Chondrocyte (in vitro differentiated cells): Measurements from ENCODE around the gene AUTS2. TPM values are rescaled to one million over a fixed set of nuclear protein-coding genes. Genes with fewer than 3 reads are reported as not detected.

Source experiments
- DNase-seq: peaks from one replicate; pipeline ENCODE4 v3.0.0; 2021; ENCODE audit warnings: mixed read lengths, low spot score
- H3K27ac Mint-ChIP-seq: one replicate; pipeline ENCODE4 v1.8.0; 2021; ENCODE audit warnings: mild to moderate bottlenecking, moderate library complexity, mixed read lengths; ENCODE audit not compliant: unreplicated experiment
- H3K27me3 Mint-ChIP-seq: 2 replicates; pipeline ENCODE4 v1.8.0; 2021; ENCODE audit warnings: low read depth, mixed read lengths
- H3K36me3 Mint-ChIP-seq: 2 replicates; pipeline ENCODE4 v1.8.0; 2021; ENCODE audit warnings: low read depth, mixed read lengths
- H3K4me1 Mint-ChIP-seq: 2 replicates; pipeline ENCODE4 v1.8.0; 2021; ENCODE audit warnings: low read depth, mild to moderate bottlenecking, mixed read lengths
- H3K4me3 Mint-ChIP-seq: one replicate; pipeline ENCODE4 v1.8.0; 2021; ENCODE audit warnings: mild to moderate bottlenecking, moderate library complexity, mixed read lengths; ENCODE audit not compliant: unreplicated experiment
- H3K9me3 Mint-ChIP-seq: 2 replicates; pipeline ENCODE4 v1.8.0; 2021; ENCODE audit warnings: low read depth, mixed read lengths
- total RNA-seq: library from RNA; stranded (reverse); gene quantifications from 3 replicates; pipeline ENCODE4 v1.2.1, GENCODE V29; 2021
- TF ChIP-seq, protein P1 (sequence below): fragments of 200-600 bp; sonication (generic); IDR thresholded peaks from 2 replicates; pipeline ENCODE4 v1.5.0; 2021; ENCODE audit warnings: antibody characterized with exemption, mild to moderate bottlenecking, moderate library complexity

Gene AUTS2
- total RNA-seq, 1 donor from 2014 or later, result 31.5 TPM

DNA sequence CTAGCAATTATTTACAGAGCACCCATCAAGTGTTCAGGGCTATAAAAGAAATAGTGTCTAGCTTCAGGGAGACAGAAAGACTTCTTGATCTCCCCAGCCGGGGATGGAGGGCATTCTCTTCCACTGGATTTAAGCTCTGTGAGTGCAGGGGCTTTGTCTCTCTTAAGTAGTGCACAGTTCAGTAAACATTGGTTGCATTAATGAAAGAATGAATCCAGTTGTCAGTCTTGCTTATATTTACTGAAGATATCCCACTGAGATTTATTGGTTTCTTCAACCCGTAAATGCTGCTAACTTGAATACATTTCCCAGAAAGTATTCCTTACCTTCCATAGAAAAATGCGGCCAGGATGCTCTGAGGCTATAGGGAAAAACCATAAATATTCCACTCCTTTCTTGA, 41.9 kb downstream of the AUTS2 start:
- H3K27me3 Mint-ChIP-seq, result no peaks in the 10 kb centered on the region
- peaks cover 36% of the 10 kb centered on the region for H3K4me1 Mint-ChIP-seq
- TF ChIP-seq, protein P1, sequence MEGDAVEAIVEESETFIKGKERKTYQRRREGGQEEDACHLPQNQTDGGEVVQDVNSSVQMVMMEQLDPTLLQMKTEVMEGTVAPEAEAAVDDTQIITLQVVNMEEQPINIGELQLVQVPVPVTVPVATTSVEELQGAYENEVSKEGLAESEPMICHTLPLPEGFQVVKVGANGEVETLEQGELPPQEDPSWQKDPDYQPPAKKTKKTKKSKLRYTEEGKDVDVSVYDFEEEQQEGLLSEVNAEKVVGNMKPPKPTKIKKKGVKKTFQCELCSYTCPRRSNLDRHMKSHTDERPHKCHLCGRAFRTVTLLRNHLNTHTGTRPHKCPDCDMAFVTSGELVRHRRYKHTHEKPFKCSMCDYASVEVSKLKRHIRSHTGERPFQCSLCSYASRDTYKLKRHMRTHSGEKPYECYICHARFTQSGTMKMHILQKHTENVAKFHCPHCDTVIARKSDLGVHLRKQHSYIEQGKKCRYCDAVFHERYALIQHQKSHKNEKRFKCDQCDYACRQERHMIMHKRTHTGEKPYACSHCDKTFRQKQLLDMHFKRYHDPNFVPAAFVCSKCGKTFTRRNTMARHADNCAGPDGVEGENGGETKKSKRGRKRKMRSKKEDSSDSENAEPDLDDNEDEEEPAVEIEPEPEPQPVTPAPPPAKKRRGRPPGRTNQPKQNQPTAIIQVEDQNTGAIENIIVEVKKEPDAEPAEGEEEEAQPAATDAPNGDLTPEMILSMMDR, result no peak
- no peak for DNase-seq
- no peaks in the 10 kb centered on the region for H3K9me3 Mint-ChIP-seq
- no peak overlapping the region for H3K27ac Mint-ChIP-seq
- no peak overlapping the region for H3K4me3 Mint-ChIP-seq
- H3K36me3 Mint-ChIP-seq, result no peaks in the 10 kb centered on the region

DNA sequence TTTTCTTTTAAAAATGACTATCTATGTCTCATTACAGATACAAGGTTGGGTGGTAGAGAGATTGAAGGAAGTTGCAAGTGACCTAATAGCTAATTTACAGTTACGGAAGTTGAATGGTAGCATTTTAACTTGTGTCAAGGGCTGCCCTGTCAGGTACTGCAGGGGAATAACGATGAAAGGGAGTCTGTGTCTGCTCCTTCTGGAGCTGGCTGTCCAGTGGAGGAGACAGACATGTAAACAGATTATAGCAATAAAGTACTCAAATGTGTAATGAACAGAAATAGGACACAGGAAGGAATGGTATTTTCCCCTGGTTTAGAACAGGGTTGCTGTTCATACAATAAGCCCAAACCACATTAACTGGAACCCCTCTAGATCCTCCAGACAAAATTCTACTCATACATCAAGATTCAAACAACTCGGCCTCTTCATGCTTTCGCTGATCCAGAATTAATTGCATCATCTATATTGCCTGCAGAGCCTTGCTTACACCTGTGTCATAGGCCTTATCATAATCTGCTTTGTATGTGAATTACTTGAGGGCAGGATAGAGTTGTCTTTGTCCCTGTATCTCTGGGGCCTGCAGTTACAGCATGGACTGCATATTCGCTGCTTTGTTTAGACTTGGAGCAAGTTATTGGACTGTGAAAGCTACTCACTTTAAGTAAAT, 42.8 kb downstream of the AUTS2 start:
- H3K27ac Mint-ChIP-seq, result no peak overlapping the region

DNA sequence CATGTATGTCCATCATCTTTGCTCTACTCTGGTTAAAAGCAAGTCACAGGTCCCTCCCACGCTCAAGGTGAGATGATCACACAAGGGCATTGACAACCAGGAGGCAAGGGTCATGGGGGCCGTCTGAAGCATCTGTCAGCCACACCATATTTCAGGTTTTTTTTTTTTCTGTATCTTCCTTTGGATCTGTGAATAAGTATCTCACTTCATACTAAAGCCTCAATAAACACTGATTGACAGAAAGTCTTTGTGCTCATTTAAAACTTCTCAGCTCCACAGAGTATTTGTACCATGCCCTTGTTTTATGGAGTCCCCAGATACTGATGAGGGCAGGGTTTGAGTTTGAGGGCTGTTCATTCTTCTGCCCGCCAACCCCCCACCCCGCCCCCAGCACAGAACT, 45.0 kb downstream of the AUTS2 start:
- Mint-ChIP-seq H3K4me1 (peaks cover 31% of the 10 kb centered on the region), H3K4me3 (no peak overlapping the region), H3K27me3 (no peaks in the 10 kb centered on the region)

More for the DNA sequence above, 42.8 kb downstream of the AUTS2 start:
- Mint-ChIP-seq H3K27me3 (no peaks in the 10 kb centered on the region), H3K36me3 (no peaks in the 10 kb centered on the region), H3K4me1 (peaks cover 31% of the 10 kb centered on the region), H3K9me3 (no peaks in the 10 kb centered on the region), H3K4me3 (no peak overlapping the region)
- DNase-seq, result no peak
- TF ChIP-seq, protein P1, result no peak

DNA sequence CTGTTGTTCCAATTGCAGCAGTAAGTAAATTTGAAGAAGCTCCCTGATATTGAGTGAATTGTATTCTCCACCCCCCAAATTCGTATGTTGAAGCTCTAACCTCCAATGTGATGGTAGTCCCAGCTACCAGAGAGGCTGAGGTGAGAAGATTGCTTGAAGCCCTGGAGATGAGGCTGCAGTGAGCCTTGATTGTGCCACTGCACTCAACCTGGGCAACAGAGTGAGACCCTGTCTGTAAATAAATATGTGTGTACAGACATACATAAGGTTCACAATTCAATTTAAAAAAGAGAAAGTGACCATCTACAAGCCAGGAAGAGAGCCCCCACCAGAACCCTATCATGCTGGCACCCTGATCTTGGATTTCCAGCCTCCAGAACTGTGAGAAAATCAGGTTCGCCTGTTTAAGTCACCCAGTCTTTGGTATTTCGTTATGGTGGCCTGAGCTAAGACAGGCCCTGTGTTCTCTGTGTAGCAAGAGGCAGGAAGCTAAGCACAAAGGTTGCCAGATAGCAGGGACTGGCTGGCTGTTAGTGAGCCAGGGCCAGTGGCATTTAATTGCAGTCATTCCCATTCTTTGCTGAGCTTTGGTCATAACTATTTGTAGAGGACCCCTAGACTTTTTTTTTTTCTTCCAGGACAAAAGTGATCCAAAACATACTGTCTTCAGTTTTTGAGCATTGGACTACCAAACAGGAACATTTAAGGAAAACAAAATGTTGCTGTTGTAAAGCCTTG, 45.6 kb downstream of the AUTS2 start:
- H3K4me1 Mint-ChIP-seq, result peaks cover 31% of the 10 kb centered on the region
- no peaks in the 10 kb centered on the region for H3K27me3 Mint-ChIP-seq
- H3K4me3 Mint-ChIP-seq, result no peak overlapping the region
- no peaks in the 10 kb centered on the region for H3K36me3 Mint-ChIP-seq
- no peak overlapping the region for H3K27ac Mint-ChIP-seq
- H3K9me3 Mint-ChIP-seq, result no peaks in the 10 kb centered on the region
- TF ChIP-seq, protein P1, result no peak
- DNase-seq, result no peak

More for the DNA sequence above, 45.0 kb downstream of the AUTS2 start:
- H3K27ac Mint-ChIP-seq, result no peak overlapping the region
- TF ChIP-seq, protein P1, result no peak
- no peaks in the 10 kb centered on the region for H3K36me3 Mint-ChIP-seq
- H3K9me3 Mint-ChIP-seq, result no peaks in the 10 kb centered on the region
- no peak for DNase-seq

DNA sequence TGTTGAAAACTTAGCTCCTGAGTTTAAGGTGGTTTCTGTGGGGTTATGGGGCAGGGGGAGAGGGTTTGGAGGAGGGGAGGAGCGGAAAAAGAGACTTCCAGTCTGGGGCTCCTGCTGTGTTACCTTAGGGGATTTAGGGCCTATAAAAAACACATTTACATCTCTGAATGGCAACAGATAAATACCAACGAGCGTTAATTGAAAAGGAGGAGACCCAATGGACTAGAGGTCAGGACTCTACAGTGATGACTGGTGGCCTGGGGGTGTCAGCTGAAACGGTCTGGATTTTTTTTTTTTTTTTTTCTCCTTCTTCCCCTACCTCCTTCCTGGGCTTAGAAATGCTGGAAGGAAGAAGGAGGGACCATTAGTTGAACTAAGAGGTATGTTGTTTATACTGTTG, 47.4 kb downstream of the AUTS2 start:
- no peaks in the 10 kb centered on the region for H3K36me3 Mint-ChIP-seq
- DNase-seq, result no peak
- TF ChIP-seq, protein P1, result no peak
- H3K4me1 Mint-ChIP-seq, result peaks cover 26% of the 10 kb centered on the region
- H3K9me3 Mint-ChIP-seq, result no peaks in the 10 kb centered on the region
- no peak overlapping the region for H3K4me3 Mint-ChIP-seq
- H3K27me3 Mint-ChIP-seq, result no peaks in the 10 kb centered on the region
- H3K27ac Mint-ChIP-seq, result no peak overlapping the region
